GM19239 (cell line): ENCODE results near the gene MCCC1.
A peak's percentile ranks its signal among the peaks of the same experiment; 100 is the strongest.

ENCODE experiments used
- DNase-seq: peaks from one replicate; pipeline ENCODE4 v3.0.0; 2011; ENCODE audit warnings: low spot score; ENCODE audit not compliant: insufficient read length
- FAIRE-seq: peaks from 2 replicates; lab custom pipeline; 2011; peaks lifted over from hg19 to GRCh38; lab: Jason Lieb, UNC

The MCCC1 gene

GRCh38 chr3:183061391-183062172 is 37.7 kb downstream of the MCCC1 start:
- FAIRE-seq (no peak), DNase-seq (no peak)

DNA sequence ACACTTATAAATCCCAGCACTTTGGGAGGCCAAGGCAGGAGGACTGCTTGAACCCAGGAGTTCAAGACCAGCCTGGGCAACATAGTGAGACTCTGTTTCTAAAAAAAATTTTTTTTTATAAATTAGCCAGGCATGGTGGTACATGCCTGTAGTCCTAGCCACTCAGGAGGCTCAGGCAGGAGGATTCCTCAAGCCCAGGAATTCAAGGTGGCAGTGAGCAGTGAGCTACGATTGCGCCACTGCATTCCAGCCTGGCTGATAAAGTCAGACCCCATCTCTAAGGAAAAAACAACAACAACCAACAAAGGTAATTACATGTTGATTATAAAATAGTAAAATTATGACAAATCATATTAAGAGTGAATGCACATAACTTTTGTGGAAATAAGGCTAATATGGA is 40.9 kb downstream of the MCCC1 start:
- FAIRE-seq (no peak), DNase-seq (no peak)

- FAIRE-seq (no peak), DNase-seq (no peak)
Observed at GRCh38 chr3:183050706-183051105, 48.6 kb downstream of the MCCC1 start.

DNA sequence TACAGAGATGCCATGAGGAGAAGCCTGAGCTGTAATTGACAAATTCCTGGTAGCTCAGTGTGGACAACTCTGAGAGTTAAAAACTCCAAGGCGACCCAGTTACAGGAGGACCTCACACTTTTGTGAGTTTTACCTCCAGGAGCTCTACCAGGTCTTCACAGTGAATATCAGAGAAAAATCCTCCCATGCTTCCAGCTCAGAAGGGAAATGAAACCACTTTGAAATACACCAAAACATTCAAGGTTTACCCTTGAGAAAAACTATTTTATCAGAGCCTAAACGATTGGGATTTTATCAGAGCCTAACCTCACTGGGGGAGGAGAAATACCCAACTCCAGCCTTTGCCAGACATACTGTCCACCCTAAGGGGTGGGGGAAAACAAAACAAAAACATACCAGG is 52.4 kb downstream of the MCCC1 start:
- DNase-seq, result no peak
- FAIRE-seq, result no peak

- FAIRE-seq, result peak; percentile 98
- DNase-seq, result peak; percentile 27
Observed at GRCh38 chr3:183044547-183045229, 54.6 kb downstream of the MCCC1 start.

DNA sequence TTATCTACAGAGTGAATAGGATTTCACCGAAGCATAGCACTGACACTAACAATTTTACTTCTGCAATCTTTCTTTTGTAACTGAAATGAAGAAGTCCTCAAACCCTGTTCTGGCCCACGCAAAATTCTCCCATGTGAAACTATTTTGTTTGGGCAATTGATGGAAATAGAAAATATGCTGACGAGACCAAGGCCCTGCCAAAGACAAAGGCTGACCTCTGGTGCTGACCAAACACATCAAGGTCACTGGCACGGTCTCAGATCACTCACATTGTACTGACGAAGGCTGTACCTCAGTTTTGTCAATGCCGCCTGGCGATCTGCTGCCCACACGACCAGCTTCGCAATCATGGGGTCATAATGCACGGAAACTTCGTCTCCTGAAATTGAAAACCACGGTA is 60.5 kb downstream of the MCCC1 start:
- FAIRE-seq (no peak), DNase-seq (no peak)

GRCh38 chr3:183038221-183038620 is 61.1 kb downstream of the MCCC1 start:
- no peak for DNase-seq
- peak; percentile 75 for FAIRE-seq

DNA sequence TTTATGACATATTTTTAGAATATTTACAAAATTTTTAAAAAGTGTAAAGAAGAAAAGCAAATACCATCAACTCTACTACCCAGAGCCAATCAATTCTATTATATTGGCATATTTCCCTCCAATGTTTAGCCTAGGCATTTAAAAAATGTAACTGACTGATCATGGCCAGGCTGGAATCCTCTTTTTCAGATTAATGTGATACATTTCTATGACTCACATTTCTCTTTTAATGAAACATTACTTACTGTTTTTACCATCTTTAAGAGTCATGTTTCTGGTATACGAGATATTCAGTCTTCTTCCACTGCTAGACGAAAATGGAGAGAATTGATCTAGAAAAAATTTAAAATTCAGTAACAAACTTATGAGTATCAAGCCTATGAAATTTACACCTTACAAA is 65.5 kb downstream of the MCCC1 start:
- FAIRE-seq, result no peak
- DNase-seq, result no peak

DNA sequence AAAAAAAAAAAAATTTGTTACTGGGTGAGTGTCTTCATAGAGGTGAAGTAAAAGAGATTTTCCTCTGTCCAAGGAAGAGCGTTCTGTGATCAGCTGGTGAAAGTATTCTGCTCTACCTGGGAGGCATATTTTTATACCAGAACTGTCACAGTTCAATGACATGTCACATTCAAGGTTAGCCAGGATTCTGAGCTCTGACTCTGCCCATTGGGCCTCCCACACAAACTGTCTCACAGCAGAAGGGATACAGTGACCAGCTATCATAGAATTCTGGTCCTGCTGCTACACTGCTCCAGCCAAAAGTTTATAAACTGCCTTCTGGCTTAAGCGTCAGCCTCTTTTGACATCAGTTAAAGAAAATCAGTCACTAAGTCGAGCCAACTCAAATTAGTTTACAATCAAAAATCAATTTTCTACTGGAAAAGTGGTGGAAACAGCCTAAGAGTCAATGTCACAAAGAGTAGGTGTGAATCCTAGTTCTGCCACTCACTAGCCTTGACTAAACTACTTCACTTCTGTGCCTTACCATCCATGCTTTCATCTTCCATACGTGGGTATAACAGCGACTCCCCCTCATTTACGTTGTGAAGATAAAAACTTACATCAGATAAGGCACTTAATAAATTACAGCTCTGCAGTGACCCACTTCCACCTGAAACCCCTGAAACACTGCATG is 66.3 kb downstream of the MCCC1 start:
- DNase-seq (no peak), FAIRE-seq (no peak)

DNA sequence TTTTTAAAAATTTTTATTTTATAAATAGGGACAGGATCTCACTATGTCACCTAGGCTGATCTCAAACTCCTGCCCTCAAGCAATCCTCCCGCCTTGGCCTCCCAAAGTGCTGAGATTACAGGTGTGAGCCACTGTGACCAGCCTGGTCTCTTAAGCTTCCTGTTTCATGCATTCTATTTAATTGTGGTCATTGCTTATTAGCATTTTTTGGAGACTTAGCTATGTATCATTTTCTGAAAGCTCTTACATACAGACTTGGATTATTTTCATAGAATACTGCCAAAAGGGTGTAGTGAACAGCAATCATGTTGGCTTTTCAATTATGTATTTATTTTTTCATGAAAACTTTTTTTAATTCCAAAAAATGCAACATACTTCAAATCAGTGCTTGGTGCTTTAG is 67.5 kb downstream of the MCCC1 start:
- no peak for DNase-seq
- no peak for FAIRE-seq

DNA sequence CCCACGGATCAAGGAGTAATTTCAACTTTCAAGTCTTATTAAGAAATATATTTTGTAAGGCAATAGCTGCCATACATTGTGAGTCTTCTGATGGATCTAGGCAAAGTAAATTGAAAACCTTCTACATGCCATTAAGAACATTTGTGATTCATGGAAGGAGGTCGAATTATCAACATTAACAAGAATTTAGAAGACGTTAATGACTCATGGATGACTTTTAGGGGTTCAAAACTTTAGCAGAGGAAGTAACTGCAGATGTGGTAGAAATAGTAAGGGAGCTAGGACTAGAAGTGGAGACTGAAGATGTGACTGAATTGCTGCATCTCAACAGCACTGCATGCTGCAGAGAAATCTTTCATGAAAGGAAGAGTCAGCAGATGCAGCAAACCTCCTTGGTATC is 70.9 kb downstream of the MCCC1 start:
- no peak for FAIRE-seq
- no peak for DNase-seq

DNA sequence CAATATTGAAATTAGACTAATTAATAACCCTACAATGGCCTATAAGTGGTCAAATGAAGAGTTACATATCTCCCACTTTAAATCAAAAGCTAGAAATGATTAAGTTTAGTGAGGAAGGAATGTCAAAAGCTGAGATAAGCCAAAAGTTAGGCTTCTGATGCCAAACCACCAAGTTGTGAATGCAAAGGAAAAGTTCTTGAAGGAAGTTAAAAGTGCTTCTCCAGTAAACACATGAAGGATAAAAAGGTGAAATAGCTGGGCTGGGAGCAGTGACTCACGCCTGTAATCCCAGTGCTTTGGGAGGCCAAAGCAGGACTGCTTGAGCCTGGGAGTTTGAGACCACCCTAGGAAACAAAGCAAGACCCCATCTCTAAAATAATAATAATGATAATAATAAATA is 72.0 kb downstream of the MCCC1 start:
- no peak for FAIRE-seq
- DNase-seq, result no peak

DNA sequence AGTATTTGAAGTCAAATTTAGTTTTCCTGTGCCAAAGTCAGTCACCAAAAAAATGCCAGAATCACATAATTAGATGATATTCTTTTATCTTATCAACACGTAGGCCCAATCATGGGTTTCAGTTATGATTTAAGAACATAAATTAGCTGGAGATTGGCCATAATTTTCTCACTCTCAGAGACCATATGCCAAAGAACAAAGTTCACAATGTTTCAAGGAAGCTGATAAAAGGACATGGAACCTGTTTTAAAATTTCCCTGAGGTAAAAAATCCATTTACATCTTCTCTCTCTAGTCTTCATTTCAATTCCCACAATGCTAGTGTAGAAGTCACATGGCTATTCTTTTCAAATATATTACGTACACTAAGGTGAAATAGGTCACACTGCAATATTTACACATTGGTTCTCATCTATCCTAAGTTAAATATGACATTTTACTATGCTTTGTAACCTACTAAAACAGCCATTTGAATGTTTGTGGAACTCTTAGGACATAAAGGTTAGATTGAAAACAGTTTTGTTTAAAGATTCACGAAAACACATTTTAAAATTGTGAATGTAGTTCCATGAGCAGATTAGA is 76.3 kb downstream of the MCCC1 start:
- DNase-seq, result no peak
- FAIRE-seq, result no peak

- FAIRE-seq (no peak), DNase-seq (no peak)
Observed at GRCh38 chr3:183018421-183019192, 80.7 kb downstream of the MCCC1 start.

GRCh38 chr3:183015185-183015584 is 84.1 kb downstream of the MCCC1 start:
- no peak for DNase-seq
- no peak for FAIRE-seq

DNA sequence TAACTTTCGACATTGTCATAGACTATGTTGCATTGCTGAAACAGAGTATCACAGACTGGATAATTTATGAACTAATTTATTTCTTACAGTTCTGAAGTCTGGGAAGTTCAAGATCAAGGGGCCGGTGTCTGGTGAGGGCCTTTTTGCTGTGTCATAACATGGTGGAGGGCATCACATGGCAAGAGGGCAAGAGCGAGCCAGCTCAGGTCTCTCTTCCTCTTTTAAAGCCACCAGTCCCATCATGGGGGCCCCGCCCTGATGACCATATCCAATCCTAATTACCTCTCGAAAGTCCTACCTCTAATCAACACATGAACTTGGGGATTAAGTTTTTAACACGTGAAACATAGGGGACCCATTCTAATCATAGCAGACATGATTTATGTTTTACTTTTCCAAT is 85.4 kb downstream of the MCCC1 start:
- FAIRE-seq (no peak), DNase-seq (no peak)

DNA sequence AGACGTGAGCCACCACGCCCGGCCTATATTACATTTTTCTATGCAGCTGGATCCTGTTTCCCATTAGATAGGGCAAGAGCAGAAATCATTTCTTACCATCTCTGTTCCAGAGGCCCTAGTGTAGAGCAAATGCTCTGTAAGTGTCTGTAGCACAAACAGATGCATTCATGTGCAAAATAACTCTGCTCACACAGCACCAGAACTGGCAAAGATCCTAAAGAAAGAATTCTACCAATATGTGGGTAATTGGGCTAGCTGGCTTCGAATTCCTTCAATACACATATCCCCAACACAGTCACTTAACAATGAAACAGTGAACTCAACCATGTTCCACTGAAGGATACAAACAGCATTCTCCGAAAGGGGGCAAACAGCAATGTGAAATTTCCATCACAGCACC is 86.2 kb downstream of the MCCC1 start:
- FAIRE-seq (no peak), DNase-seq (no peak)

- FAIRE-seq, result no peak
- no peak for DNase-seq
Observed at GRCh38 chr3:183008800-183009199, 90.5 kb downstream of the MCCC1 start.

GRCh38 chr3:183008303-183008702 is 91.0 kb downstream of the MCCC1 start:
- DNase-seq, result no peak
- FAIRE-seq, result no peak

DNA sequence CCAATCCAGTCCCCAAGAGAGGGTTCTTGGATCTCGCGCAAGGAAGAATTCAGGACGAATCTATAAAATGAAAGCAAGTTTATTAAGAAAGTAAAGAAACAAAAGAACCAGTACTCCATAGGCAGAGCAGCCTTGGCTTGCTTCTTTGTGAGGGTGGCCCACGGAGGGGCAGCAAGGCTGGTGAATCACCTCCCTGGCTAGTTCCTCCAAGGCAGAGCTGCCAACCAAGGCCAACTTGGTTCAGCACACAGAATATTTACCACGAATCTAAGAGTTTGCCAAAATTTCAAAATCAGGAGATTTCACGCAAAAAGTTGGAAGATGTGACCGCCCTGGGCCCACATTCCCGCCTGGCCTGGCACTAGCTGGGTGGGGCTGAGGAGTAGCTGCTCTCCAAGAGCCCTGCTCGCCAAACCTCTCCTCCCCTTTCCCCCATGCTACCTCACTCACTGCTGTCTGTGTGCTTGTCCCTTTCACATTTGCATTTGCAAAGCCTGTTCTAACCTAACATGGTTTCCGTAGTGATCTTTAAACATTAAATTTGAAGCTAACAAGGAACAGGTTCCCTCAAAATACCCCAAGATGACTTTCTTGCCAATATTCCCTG is 92.8 kb downstream of the MCCC1 start:
- no peak for DNase-seq
- no peak for FAIRE-seq
